PFSK-1 (cell line): ENCODE data around the gene SUPT3H.

Experiments
- POLR2AphosphoS5 ChIP-seq: IDR thresholded peaks from 2 replicates; pipeline ENCODE4 v1.6.1; 2012; ENCODE audit warnings: low read depth, mild to moderate bottlenecking, control low read depth, low read length, moderate library complexity
- SIN3A ChIP-seq: IDR thresholded peaks from 2 replicates; pipeline ENCODE4 v1.6.1; 2012; ENCODE audit warnings: mild to moderate bottlenecking, low read length, moderate library complexity, borderline replicate concordance; ENCODE audit not compliant: insufficient read depth
- TAF1 ChIP-seq: IDR thresholded peaks from 2 replicates; pipeline ENCODE4 v1.6.1; 2012; ENCODE audit warnings: low read length, control low read depth, borderline replicate concordance; ENCODE audit not compliant: insufficient read depth
- TF ChIP-seq, protein P1 (sequence below), 2 experiments: IDR thresholded peaks; 2 replicates each; pipeline versions ENCODE4 v1.6.1 to v1.8.0; 2011 to 2012; ENCODE audit warnings: low read depth in 2 of 2, low read length in 2 of 2, control low read depth in 1 of 2, inconsistent platforms in 1 of 2, mild to moderate bottlenecking in 1 of 2, moderate library complexity in 1 of 2; ENCODE audit not compliant: insufficient read depth in 1 of 2

DNA sequence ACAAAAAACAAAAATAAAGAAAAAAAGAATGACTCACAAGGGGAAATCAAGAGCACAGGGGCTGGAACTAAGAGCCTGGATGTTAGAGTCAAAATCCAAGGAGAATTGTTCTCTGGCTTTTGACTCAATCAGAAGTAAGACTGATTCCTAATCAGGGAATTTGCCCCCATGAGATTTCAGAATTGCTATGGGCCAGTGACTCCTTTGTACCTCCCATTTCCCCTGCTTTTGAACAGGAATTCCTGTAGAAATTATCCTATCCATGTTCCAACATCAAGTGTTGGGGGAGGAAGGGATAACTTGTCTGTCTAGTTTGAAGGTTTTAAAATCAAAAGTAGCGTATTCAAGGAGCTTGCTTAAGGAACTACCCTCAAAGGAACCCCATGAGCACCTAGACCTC, 593.5 kb downstream of the SUPT3H start:
- TF ChIP-seq SIN3A = no peak
- no peak for TF ChIP-seq POLR2AphosphoS5
- TF ChIP-seq, protein P1, sequence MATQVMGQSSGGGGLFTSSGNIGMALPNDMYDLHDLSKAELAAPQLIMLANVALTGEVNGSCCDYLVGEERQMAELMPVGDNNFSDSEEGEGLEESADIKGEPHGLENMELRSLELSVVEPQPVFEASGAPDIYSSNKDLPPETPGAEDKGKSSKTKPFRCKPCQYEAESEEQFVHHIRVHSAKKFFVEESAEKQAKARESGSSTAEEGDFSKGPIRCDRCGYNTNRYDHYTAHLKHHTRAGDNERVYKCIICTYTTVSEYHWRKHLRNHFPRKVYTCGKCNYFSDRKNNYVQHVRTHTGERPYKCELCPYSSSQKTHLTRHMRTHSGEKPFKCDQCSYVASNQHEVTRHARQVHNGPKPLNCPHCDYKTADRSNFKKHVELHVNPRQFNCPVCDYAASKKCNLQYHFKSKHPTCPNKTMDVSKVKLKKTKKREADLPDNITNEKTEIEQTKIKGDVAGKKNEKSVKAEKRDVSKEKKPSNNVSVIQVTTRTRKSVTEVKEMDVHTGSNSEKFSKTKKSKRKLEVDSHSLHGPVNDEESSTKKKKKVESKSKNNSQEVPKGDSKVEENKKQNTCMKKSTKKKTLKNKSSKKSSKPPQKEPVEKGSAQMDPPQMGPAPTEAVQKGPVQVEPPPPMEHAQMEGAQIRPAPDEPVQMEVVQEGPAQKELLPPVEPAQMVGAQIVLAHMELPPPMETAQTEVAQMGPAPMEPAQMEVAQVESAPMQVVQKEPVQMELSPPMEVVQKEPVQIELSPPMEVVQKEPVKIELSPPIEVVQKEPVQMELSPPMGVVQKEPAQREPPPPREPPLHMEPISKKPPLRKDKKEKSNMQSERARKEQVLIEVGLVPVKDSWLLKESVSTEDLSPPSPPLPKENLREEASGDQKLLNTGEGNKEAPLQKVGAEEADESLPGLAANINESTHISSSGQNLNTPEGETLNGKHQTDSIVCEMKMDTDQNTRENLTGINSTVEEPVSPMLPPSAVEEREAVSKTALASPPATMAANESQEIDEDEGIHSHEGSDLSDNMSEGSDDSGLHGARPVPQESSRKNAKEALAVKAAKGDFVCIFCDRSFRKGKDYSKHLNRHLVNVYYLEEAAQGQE (IDR thresholded peaks at IDR 0.05; ENCODE audit: insufficient read depth in 1 of 2, low read depth in 2 of 2, low read length in 2 of 2) = no peak
- TF ChIP-seq TAF1 = no peak
